OCI-LY3 (cell line): ENCODE results near the gene ITIH5.
"Not testable (repeated sequence)": the region's sequence is repeated elsewhere in the genome, so short reads cannot be mapped to it uniquely, and the experiment has no call there.

ENCODE experiments used
- H2AFZ ChIP-seq: fragments of 200-600, 300-600 bp; shearing (Covaris generic); 2 replicates; pipeline ENCODE4 v1.6.0; 2014; ENCODE audit warnings: antibody characterized with exemption, low read depth, low read length
- H3K27ac ChIP-seq: fragments of 200-600, 300-600 bp; sonication (generic); 2 replicates; pipeline ENCODE4 v1.5.1; 2014; ENCODE audit warnings: mild to moderate bottlenecking, low read length, moderate library complexity, mixed read lengths
- H3K27me3 ChIP-seq: fragments of 200-600, 300-600 bp; sonication (generic); 2 replicates; pipeline ENCODE4 v1.6.1; 2014; ENCODE audit warnings: low read depth, low read length, mixed read lengths
- H3K36me3 ChIP-seq: fragments of 200-600, 300-600 bp; sonication (generic); replicated peaks from 2 replicates; pipeline ENCODE3; 2014; ENCODE audit warnings: low read depth, low read length, mixed read lengths
- H3K4me1 ChIP-seq: fragments of 300-600, 200-600 bp; sonication (generic); 2 replicates; pipeline ENCODE4 v1.6.1; 2014; ENCODE audit warnings: low read length, mixed read lengths
- H3K4me2 ChIP-seq: fragments of 200-600, 300-600 bp; sonication (generic); 2 replicates; pipeline ENCODE4 v1.6.1; 2014; ENCODE audit warnings: low read length, mixed read lengths
- H3K4me3 ChIP-seq: fragments of 300-600, 200-600 bp; sonication (generic); 2 replicates; pipeline ENCODE4 v1.5.1; 2014; ENCODE audit warnings: antibody characterized with exemption, mild to moderate bottlenecking, low read length, moderate library complexity
- H3K79me2 ChIP-seq: fragments of 300-600, 200-600 bp; shearing (Covaris generic); 2 replicates; pipeline ENCODE4 v1.6.1; 2014; ENCODE audit warnings: mild to moderate bottlenecking, low read length, mixed read lengths
- H3K9ac ChIP-seq: fragments of 300-600, 200-600 bp; shearing (Covaris generic); 2 replicates; pipeline ENCODE4 v1.6.0; 2014; ENCODE audit warnings: mild to moderate bottlenecking, low read length, moderate library complexity
- H3K9me3 ChIP-seq: fragments of 200-600, 300-600 bp; shearing (Covaris generic); 2 replicates; pipeline ENCODE4 v1.6.1; 2014; ENCODE audit warnings: low read length, mixed read lengths; ENCODE audit not compliant: insufficient read depth
- H4K20me1 ChIP-seq: fragments of 200-600, 300-600 bp; sonication (generic); 2 replicates; pipeline ENCODE4 v1.6.1; 2016; ENCODE audit warnings: low read length, mixed read lengths; ENCODE audit not compliant: insufficient read depth
- EZH2phosphoT487 ChIP-seq: fragments of 200-600 bp; shearing (Covaris generic); IDR thresholded peaks from 2 replicates; pipeline ENCODE4 v1.6.1; 2018; ENCODE audit warnings: antibody characterized with exemption, mixed run types, low read depth
- TF ChIP-seq, protein P1 (sequence below): fragments of 200-600, 300-600 bp; sonication (generic); IDR thresholded peaks from 2 replicates; pipeline ENCODE4 v1.5.1; 2014; ENCODE audit warnings: antibody characterized with exemption, low read length, low read depth

ITIH5 gene

DNA sequence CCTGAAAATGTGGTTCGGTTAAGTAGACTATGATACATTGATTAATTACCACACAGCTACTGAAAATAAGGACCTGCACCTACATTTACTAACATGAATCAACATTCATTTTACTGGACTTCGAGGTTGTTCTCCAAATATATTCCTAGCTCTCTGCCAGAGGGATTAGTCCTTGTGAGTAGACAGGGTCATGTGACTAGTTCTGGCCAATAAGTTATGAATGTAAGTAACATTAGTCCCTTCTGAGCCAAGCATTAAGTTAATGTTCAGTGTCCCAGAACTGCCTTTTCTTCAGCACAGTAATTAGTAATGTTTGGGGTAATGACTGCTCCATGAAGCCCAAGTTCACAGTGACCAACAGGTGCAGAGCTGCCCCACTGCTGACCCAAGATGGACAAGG, 9.2 kb downstream of the ITIH5 start:
- Histone ChIP-seq H3K27ac (no peak overlapping the region), H3K36me3 (no peaks in the 10 kb centered on the region), H3K4me1 (no peaks in the 10 kb centered on the region), H4K20me1 (no peaks in the 10 kb centered on the region), H3K27me3 (no peaks in the 10 kb centered on the region), H3K79me2 (no peaks in the 10 kb centered on the region), H3K9ac (no peak overlapping the region), H3K9me3 (no peaks in the 10 kb centered on the region), H2AFZ (no peak overlapping the region), H3K4me2 (no peak overlapping the region), H3K4me3 (no peak overlapping the region)
- TF ChIP-seq EZH2phosphoT487 = no peak
- TF ChIP-seq, protein P1, sequence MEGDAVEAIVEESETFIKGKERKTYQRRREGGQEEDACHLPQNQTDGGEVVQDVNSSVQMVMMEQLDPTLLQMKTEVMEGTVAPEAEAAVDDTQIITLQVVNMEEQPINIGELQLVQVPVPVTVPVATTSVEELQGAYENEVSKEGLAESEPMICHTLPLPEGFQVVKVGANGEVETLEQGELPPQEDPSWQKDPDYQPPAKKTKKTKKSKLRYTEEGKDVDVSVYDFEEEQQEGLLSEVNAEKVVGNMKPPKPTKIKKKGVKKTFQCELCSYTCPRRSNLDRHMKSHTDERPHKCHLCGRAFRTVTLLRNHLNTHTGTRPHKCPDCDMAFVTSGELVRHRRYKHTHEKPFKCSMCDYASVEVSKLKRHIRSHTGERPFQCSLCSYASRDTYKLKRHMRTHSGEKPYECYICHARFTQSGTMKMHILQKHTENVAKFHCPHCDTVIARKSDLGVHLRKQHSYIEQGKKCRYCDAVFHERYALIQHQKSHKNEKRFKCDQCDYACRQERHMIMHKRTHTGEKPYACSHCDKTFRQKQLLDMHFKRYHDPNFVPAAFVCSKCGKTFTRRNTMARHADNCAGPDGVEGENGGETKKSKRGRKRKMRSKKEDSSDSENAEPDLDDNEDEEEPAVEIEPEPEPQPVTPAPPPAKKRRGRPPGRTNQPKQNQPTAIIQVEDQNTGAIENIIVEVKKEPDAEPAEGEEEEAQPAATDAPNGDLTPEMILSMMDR = no peak

DNA sequence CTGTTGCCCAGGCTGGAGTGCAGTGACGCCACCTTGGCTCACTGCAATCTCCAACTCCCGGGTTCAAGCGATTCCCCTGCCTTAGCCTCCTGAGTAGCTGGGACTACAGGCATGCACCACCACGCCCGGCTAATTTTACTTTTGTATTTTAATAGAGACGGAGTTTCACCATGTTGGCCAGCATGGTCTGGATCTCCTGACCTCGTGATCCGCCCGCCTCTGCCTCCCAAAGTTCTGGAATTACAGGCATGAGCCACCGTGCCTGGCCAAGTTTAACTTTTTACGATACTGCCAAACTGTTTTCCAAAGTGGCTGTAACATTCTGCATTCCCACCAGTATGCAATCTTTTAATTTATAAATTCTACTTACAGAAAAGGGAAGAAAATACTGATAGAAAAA, 9.7 kb downstream of the ITIH5 start:
- H3K9ac ChIP-seq, H3K27me3 ChIP-seq, H3K4me2 ChIP-seq, H2AFZ ChIP-seq, H3K9me3 ChIP-seq, H3K27ac ChIP-seq, H4K20me1 ChIP-seq, H3K79me2 ChIP-seq, H3K4me1 ChIP-seq, H3K36me3 ChIP-seq, H3K4me3 ChIP-seq: not testable (repeated sequence)

DNA sequence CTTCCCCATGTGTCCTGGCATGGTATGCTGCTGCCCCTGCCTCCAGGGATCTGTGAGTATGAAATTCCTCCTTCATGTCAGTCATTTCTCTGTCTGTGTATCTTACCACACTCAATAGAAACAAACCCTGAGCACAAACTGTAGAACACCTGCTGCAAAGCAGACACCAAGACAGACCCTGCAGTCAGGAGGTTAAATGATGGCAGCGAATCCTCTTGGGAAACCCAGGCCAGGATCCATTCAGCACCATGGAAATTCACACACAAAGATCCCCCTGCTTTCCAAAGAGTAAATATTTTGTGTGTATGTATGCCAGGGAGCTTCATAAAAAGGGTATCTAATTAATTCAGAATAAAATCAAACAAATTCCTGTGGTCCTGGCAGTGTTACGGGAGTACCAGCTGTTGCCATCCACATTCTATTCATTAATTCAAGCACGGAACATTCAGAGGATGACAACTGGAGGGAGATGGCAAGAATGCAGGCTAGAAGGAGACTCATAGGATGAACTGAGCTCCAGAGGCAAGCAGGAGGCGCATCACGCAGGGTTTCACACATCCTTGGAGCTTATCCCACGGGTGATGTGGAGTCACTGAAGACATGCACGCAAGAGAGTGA, 14.8 kb downstream of the ITIH5 start:
- Histone ChIP-seq H3K4me1 (no peaks in the 10 kb centered on the region), H3K27ac (no peak overlapping the region), H3K36me3 (no peaks in the 10 kb centered on the region), H3K79me2 (no peaks in the 10 kb centered on the region), H3K9me3 (no peaks in the 10 kb centered on the region), H3K9ac (no peak overlapping the region), H4K20me1 (no peaks in the 10 kb centered on the region), H2AFZ (no peak overlapping the region), H3K27me3 (no peaks in the 10 kb centered on the region), H3K4me2 (no peak overlapping the region), H3K4me3 (no peak overlapping the region)
- TF ChIP-seq EZH2phosphoT487 = no peak
- TF ChIP-seq, protein P1 = no peak

DNA sequence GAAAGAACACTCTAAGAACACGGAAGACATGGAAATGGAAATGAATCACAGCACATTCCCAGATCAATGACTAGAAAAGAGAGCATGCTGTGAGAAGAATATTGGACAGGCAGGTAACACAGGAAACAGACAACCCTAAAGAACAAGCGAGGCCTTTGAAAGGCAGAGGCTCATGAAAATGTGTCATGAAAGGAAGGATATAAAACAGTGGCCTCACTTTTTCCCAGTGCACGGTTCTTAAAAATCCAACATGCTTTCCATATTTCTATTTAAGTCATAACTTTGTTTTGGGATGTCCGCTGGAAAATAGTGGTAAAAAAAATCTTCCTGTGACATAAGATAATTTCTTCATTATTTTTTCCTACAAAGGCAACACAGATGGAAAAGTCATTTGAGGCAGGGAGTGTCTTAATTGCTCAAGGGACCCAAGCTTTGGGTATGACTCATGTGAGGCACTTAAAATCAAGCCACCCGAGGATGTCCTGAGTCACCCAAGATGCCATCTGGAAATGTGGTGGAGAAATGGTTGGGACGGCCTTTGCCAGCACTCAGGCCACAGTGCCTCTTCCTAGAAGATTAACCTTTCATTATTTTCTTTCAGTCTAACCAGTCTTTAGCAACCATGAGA, 17.0 kb downstream of the ITIH5 start:
- Histone ChIP-seq H3K9ac (no peak overlapping the region), H3K79me2 (no peaks in the 10 kb centered on the region), H3K27ac (no peak overlapping the region), H3K27me3 (no peaks in the 10 kb centered on the region), H3K4me1 (no peaks in the 10 kb centered on the region), H2AFZ (no peak overlapping the region), H3K36me3 (no peaks in the 10 kb centered on the region), H3K9me3 (no peaks in the 10 kb centered on the region), H4K20me1 (no peaks in the 10 kb centered on the region), H3K4me2 (no peak overlapping the region), H3K4me3 (no peak overlapping the region)
- TF ChIP-seq, protein P1 = no peak
- TF ChIP-seq EZH2phosphoT487 = no peak
